Retinal pigment epithelial cell (primary cell): ENCODE measurements around the gene DDO.

ENCODE experiments used
- DNase-seq: peaks from one replicate; pipeline ENCODE4 v3.0.0-alpha.2; 2010; ENCODE audit warnings: low read depth
- H3K4me3 ChIP-seq: 2 replicates; pipeline ENCODE4 v1.5.1; 2011; ENCODE audit warnings: mild to moderate bottlenecking, low read length, control low read depth, moderate library complexity
- TF ChIP-seq, protein P1 (sequence below): conservative IDR thresholded peaks from 2 replicates; pipeline ENCODE4 v1.5.1; 2011; ENCODE audit warnings: low read depth, low read length, control low read depth, inconsistent platforms

The DDO gene

DNA sequence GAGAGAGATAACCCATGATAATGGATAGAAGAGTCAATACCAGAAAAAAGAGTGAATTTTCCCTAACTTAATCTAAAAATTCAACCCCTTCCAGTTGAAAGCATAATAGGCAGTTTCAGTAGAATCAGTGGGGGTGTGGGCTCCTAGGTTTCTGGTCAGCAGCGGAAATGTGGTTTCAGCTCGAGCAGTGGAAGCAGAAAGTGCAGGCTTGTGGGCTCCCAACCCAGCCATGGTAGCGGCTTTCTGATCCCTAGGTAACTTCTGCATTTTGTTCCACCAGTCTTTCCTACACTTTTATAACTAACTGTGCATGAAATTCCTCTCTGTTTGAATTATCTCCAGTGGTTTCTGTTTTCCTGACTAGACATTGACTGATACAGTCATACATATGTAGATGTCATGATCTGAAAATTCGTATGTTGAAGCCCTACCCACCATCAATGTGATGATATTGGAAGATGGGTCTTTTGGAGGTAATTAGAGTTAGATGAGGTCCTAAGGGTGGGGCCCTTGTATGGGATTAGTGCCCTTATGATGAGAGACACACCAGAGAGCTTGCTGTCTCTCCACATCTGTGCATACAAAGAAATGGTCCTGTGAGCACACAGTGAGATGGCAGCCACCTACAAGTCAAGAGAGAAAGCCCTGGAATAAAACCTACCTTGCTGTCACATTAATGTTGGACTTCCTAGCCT lies 6.5 kb upstream of the DDO start:
- H3K4me3 ChIP-seq: no peak overlapping the region
- DNase-seq: no peak
- TF ChIP-seq, protein P1, sequence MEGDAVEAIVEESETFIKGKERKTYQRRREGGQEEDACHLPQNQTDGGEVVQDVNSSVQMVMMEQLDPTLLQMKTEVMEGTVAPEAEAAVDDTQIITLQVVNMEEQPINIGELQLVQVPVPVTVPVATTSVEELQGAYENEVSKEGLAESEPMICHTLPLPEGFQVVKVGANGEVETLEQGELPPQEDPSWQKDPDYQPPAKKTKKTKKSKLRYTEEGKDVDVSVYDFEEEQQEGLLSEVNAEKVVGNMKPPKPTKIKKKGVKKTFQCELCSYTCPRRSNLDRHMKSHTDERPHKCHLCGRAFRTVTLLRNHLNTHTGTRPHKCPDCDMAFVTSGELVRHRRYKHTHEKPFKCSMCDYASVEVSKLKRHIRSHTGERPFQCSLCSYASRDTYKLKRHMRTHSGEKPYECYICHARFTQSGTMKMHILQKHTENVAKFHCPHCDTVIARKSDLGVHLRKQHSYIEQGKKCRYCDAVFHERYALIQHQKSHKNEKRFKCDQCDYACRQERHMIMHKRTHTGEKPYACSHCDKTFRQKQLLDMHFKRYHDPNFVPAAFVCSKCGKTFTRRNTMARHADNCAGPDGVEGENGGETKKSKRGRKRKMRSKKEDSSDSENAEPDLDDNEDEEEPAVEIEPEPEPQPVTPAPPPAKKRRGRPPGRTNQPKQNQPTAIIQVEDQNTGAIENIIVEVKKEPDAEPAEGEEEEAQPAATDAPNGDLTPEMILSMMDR: no peak

DNA sequence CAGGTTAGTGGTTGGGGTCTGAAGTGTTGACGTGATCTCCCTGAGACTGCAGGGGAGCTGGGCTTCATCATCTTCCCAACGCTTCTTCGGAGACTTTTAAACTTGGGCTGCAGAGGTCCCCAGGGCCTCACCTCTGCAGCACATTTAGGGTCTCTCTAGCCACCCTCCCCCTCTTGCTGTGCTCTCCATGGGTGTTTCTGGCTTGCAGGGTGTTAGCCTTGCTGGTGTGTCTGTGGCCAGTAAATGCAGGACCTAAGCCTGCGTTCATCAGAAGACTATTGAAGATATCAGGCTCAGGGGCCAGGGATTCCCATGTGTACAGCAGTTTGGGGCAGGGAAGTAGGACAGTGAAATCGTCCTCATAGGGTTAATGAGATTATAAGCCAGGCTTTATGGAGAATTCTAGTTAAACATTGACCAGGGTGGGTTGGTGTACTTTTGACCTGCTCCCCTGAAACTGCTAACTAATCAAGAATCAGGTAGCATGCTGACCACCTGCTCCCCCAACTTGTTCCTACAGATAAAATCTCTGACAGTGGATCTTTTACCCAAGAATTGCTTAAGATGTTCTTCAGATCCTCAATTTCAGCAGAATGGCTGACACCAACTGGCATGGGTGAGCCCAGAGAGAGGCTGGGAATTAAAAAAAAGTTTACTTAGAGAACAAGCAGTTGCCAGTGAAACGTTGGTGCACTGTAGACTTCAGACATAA lies 3.8 kb upstream of the DDO start:
- TF ChIP-seq, protein P1: no peak
- no peak overlapping the region for H3K4me3 ChIP-seq
- no peak for DNase-seq

DNA sequence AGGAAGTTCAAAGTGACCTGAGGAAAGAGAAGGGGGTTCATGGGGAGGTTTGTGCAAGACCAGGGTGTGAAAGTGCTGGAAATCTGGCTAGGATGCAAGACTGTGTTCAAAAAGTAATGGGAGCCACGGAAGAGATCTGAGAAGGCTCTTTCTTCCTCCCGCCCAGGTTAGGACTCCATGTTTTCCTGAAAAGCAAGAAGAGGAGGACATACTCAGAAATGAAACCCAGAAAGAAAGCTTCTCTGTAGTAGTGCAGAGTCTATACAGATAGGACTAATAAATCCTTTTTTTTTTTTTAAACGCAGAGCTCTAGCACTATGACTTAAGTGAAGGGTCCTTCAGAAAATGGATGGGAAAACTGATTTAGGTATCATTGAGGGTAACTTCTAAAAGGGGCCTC lies 3.2 kb upstream of the DDO start:
- H3K4me3 ChIP-seq: no peak overlapping the region
- TF ChIP-seq, protein P1: no peak
- DNase-seq: no peak

- TF ChIP-seq, protein P1: no peak
- DNase-seq: no peak
- H3K4me3 ChIP-seq: no peak overlapping the region
These were observed 706 bp downstream of the DDO start for GRCh38 chr6:110414669-110415068.

DNA sequence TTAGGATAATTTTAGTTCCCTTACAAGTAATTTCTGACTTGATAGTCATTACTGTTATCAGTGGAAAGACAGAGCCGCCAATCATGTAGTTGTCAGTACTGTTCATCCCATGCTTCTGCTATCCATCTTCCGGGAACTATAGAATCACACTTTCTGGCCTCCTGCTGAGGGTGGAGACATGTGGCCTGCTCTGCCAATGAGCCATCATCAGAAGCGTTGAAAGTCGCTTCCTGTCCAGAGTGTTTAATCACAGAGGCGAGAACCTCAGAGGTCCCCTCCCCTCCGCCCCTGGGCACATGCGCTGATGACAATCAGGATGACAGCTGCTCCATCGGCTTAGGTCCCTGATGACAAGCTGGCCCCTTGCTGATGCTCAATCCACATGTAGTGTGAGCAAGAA lies 3.0 kb downstream of the DDO start:
- H3K4me3 ChIP-seq: no peak overlapping the region
- TF ChIP-seq, protein P1: no peak
- DNase-seq: no peak

GRCh38 chr6:110410511-110410910 lies 4.9 kb downstream of the DDO start:
- no peak for DNase-seq
- no peak overlapping the region for H3K4me3 ChIP-seq
- TF ChIP-seq, protein P1: no peak

DNA sequence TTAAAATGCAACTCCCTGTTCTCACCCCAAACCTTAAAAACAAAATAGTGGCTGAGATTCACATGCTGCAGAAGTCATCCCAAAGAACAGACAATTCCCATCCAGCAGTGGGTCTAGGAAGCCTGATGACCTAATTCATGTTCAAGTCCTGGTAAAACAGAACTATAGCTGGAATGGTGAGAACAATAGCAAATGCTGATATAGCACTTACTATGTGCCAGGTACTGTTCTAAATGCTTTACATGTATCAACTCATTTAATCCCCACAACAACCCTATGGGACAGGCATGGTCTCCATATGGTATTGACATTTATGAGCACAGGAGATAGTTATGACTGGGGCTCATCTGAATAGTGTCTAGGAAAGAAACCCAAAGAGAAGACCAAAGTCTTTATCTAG lies 5.6 kb downstream of the DDO start:
- DNase-seq: no peak
- H3K4me3 ChIP-seq: no peak overlapping the region
- TF ChIP-seq, protein P1: no peak
